Hindlimb muscle (tissue), 1 donor: ENCODE measurements around the gene OPCML. TPM values are rescaled to one million over a fixed set of nuclear protein-coding genes. Genes with fewer than 3 reads are reported as not detected.

Experiments
- DNase-seq: peaks from one replicate; pipeline ENCODE4 v3.0.0-alpha.2; 2013
- polyA plus RNA-seq: library from polyadenylated mRNA; unstranded; fragments of 120-200 nt; gene quantifications from one replicate; pipeline ENCODE4 v1.2.1, GENCODE V29; 2013; ENCODE audit not compliant: insufficient read length

OPCML gene
- polyA plus RNA-seq, 1 donor = 1.1 TPM

- DNase-seq = no peak
Observed at GRCh38 chr11:132872211-132872610, 660.1 kb downstream of the OPCML start.

GRCh38 chr11:132866783-132867545, 665.3 kb downstream of the OPCML start:
- DNase-seq = no peak

GRCh38 chr11:132865623-132866022, 666.7 kb downstream of the OPCML start:
- DNase-seq = no peak

GRCh38 chr11:132864811-132865576, 667.3 kb downstream of the OPCML start:
- DNase-seq = peak; percentile 30

GRCh38 chr11:132862933-132863332, 669.4 kb downstream of the OPCML start:
- no peak for DNase-seq

- DNase-seq = no peak
Observed at GRCh38 chr11:132862137-132862536, 670.2 kb downstream of the OPCML start.

- DNase-seq = peak; percentile 14
Observed at GRCh38 chr11:132859306-132859705, 673.0 kb downstream of the OPCML start.

- DNase-seq = no peak
Observed at GRCh38 chr11:132858223-132858622, 674.1 kb downstream of the OPCML start.

- DNase-seq = no peak
Observed at GRCh38 chr11:132856032-132856431, 676.3 kb downstream of the OPCML start.

- no peak for DNase-seq
Observed at GRCh38 chr11:132855516-132855915, 676.8 kb downstream of the OPCML start.

- no peak for DNase-seq
Observed at GRCh38 chr11:132853886-132854285, 678.4 kb downstream of the OPCML start.

- DNase-seq = no peak
Observed at GRCh38 chr11:132852361-132852760, 679.9 kb downstream of the OPCML start.

- DNase-seq = no peak
Observed at GRCh38 chr11:132851247-132851646, 681.1 kb downstream of the OPCML start.

GRCh38 chr11:132850266-132850665, 682.0 kb downstream of the OPCML start:
- no peak for DNase-seq

GRCh38 chr11:132848336-132848735, 684.0 kb downstream of the OPCML start:
- DNase-seq = no peak

GRCh38 chr11:132846075-132846474, 686.2 kb downstream of the OPCML start:
- no peak for DNase-seq

- DNase-seq = no peak
Observed at GRCh38 chr11:132844956-132845696, 687.2 kb downstream of the OPCML start.

GRCh38 chr11:132840660-132841059, 691.6 kb downstream of the OPCML start:
- no peak for DNase-seq

- DNase-seq = no peak
Observed at GRCh38 chr11:132840191-132840590, 692.1 kb downstream of the OPCML start.

GRCh38 chr11:132839236-132839945, 692.9 kb downstream of the OPCML start:
- DNase-seq = no peak

- no peak for DNase-seq
Observed at GRCh38 chr11:132838627-132839026, 693.7 kb downstream of the OPCML start.

- no peak for DNase-seq
Observed at GRCh38 chr11:132831272-132831671, 701.0 kb downstream of the OPCML start.

GRCh38 chr11:132824642-132825041, 707.7 kb downstream of the OPCML start:
- no peak for DNase-seq
